GM10248 (cell line): ENCODE measurements around the gene PHLPP1.

Experiments
- CTCF ChIA-PET: fragments of 300-600 bp; sonication (Branson Sonifier 250); formaldehyde crosslinking; extraction: SDS; loops from one replicate; lab custom pipeline; 2021; ENCODE audit warnings: antibody characterized with exemption; lab: Yijun Ruan, JAX
- POLR2A ChIA-PET: fragments of 350-650 bp; sonication (Branson Sonifier 250); formaldehyde crosslinking; extraction: SDS; loops from one replicate; lab custom pipeline; 2020; ENCODE audit warnings: antibody characterized with exemption; lab: Yijun Ruan, JAX
- DNase-seq: peaks from one replicate; pipeline ENCODE4 v3.0.0; 2012; ENCODE audit errors: extremely low spot score
- CTCF ChIP-seq: IDR thresholded peaks from 2 replicates; pipeline ENCODE4 v1.5.1; 2012; ENCODE audit warnings: mild to moderate bottlenecking, low read depth; ENCODE audit errors: extremely low read depth, missing control alignments, control extremely low read depth

The PHLPP1 gene

GRCh38 chr18:62710417-62710816, 4.9 kb upstream of the PHLPP1 start:
- POLR2A ChIA-PET, result interaction anchor here (0.7 kb wide), 1 partner anchor 197 kb away, joined by 4 read pairs; no protein-coding TSS in a partner anchor
- no peak for TF ChIP-seq CTCF
- no peak for DNase-seq
- CTCF ChIA-PET, result interaction anchor here (1.1 to 2.5 kb wide), 4 partner anchors 72 to 729 kb away, joined by 5 to 8 read pairs (median 6); no protein-coding TSS in a partner anchor

GRCh38 chr18:62711781-62712180, 3.6 kb upstream of the PHLPP1 start:
- DNase-seq, result no peak
- no peak for TF ChIP-seq CTCF
- CTCF ChIA-PET, result interaction anchor here (1.1 to 2.5 kb wide), 2 partner anchors 73 to 246 kb away, joined by 7 to 8 read pairs; no protein-coding TSS in a partner anchor
- POLR2A ChIA-PET, result no interaction called here

- no peak for TF ChIP-seq CTCF
- ChIA-PET CTCF (interaction anchor here (0.9 to 5.0 kb wide), 5 partner anchors 62 to 279 kb away, joined by 3 to 29 read pairs (median 4); no protein-coding TSS in a partner anchor), POLR2A (no interaction called here)
- DNase-seq, result no peak
These were observed 1.6 kb upstream of the PHLPP1 start for GRCh38 chr18:62713651-62714247.

GRCh38 chr18:62714671-62715435, 488 bp upstream of the PHLPP1 start:
- CTCF ChIA-PET, result interaction anchor here (0.7 to 5.0 kb wide), 37 partner anchors 9 to 724 kb away, joined by 3 to 32 read pairs (median 4); no protein-coding TSS in a partner anchor
- peak; percentile 94 for DNase-seq
- POLR2A ChIA-PET, result interaction anchor here (0.6 to 1.0 kb wide), 3 partner anchors 192 to 1397 kb away, joined by 3 to 8 read pairs (median 3); partner anchors contain the start of gene ZCCHC2
- TF ChIP-seq CTCF, result peak; percentile 77

- ChIA-PET CTCF (interaction anchor here (0.6 to 5.0 kb wide), 15 partner anchors 9 to 416 kb away, joined by 3 to 32 read pairs (median 5); no protein-coding TSS in a partner anchor), POLR2A (no interaction called here)
- TF ChIP-seq CTCF, result no peak
- peak; percentile 67 for DNase-seq
These were observed 646 bp downstream of the PHLPP1 start for GRCh38 chr18:62715759-62716615.
